B cell (primary cell): ENCODE data around the gene TMEM79. TPM values are rescaled to one million over a fixed set of nuclear protein-coding genes. Genes with fewer than 3 reads are reported as not detected.

Experiments used
- ATAC-seq: fragments of 200-7000 bp; cut with Tn5 transposase; one replicate; pipeline ENCODE4 v1.10.0; 2021; ENCODE audit warnings: low read depth, mild to moderate bottlenecking, moderate number of reproducible peaks, moderate library complexity
- CTCF ChIA-PET: fragments of 350-600 bp; sonication (Branson Sonifier 250); formaldehyde crosslinking; loops from one replicate; lab custom pipeline; 2021; ENCODE audit warnings: antibody characterized with exemption, inconsistent platforms; lab: Charles Lee
- POLR2A ChIA-PET: fragments of 350-600 bp; sonication (Branson Sonifier 250); formaldehyde crosslinking; loops from one replicate; lab custom pipeline; 2021; ENCODE audit warnings: antibody characterized with exemption; lab: Charles Lee
- DNase-seq: peaks from one replicate; pipeline ENCODE4 v3.0.0; 2013
- H2AFZ ChIP-seq: 2 replicates; pipeline ENCODE4 v1.6.1; 2012; ENCODE audit warnings: mild to moderate bottlenecking, low read depth, low read length; ENCODE audit not compliant: insufficient read depth, poor library complexity, severe bottlenecking
- H3K27ac ChIP-seq, 2 donors: 1 replicate in 1 of 2; 2 replicates in 1 of 2; pipeline ENCODE4 v1.5.1; 2012 to 2013; ENCODE audit warnings: low read length in 2 of 2, mild to moderate bottlenecking in 2 of 2, moderate library complexity in 1 of 2
- H3K27me3 ChIP-seq, 4 experiments: fragments of 200-600 bp in 1 of 4; sonication (generic) in 1 of 4; replicated peaks in 1 of 4; 1 replicate in 2 of 4; 2 replicates in 2 of 4; pipeline versions ENCODE4 v1.6.1 to v1.7.0; 2013 to 2016; ENCODE audit warnings: low read length in 3 of 4, mild to moderate bottlenecking in 2 of 4, mixed read lengths in 1 of 4, moderate library complexity in 1 of 4; ENCODE audit not compliant: insufficient read depth in 4 of 4, control insufficient read depth in 3 of 4; ENCODE audit errors: control extremely low read depth in 1 of 4
- H3K36me3 ChIP-seq, 2 experiments: replicated peaks in 1 of 2; 1 replicate in 1 of 2; 2 replicates in 1 of 2; pipeline versions ENCODE4 v1.6.1 to v1.7.1; 2013; ENCODE audit warnings: low read length in 1 of 2; ENCODE audit not compliant: insufficient read depth in 2 of 2, control insufficient read depth in 1 of 2; ENCODE audit errors: control extremely low read depth in 1 of 2, extremely low read depth in 1 of 2
- H3K4me1 ChIP-seq, 2 donors: fragments of 200-600 bp in 1 of 2; sonication (generic) in 1 of 2; 1 replicate in 1 of 2; 2 replicates in 1 of 2; pipeline versions ENCODE4 v1.5.1 to v1.6.1; 2013 to 2017; ENCODE audit warnings: low read length in 2 of 2; ENCODE audit not compliant: control insufficient read depth in 2 of 2, insufficient read depth in 2 of 2
- H3K4me2 ChIP-seq: replicated peaks from 2 replicates; pipeline ENCODE3; 2012; ENCODE audit warnings: mild to moderate bottlenecking, low read depth, low read length; ENCODE audit not compliant: poor library complexity, severe bottlenecking
- H3K4me3 ChIP-seq, 5 experiments: fragments of 200-600 bp in 1 of 5; sonication (generic) in 1 of 5; 1 replicate in 3 of 5; 2 replicates in 2 of 5; pipeline versions ENCODE4 v1.5.1 to v1.7.0; 2011 to 2016; ENCODE audit warnings: low read length in 4 of 5, mild to moderate bottlenecking in 4 of 5, low read depth in 2 of 5, control low read depth in 1 of 5, moderate library complexity in 1 of 5; ENCODE audit not compliant: insufficient read depth in 1 of 5; ENCODE audit errors: control extremely low read depth in 1 of 5, extremely low read depth in 1 of 5
- H3K79me2 ChIP-seq: fragments of 200-600 bp; sonication (generic); one replicate; pipeline ENCODE4 v1.6.0; 2016; ENCODE audit warnings: low read length; ENCODE audit not compliant: control insufficient read depth, insufficient read depth
- H3K9ac ChIP-seq: fragments of 200-600 bp; sonication (generic); 2 replicates; pipeline ENCODE4 v1.6.1; 2017; ENCODE audit warnings: mild to moderate bottlenecking, low read length, moderate library complexity
- H3K9me3 ChIP-seq, 3 donors: one replicate each; pipeline versions ENCODE4 v1.6.1 to v1.7.1; 2013; ENCODE audit warnings: low read length in 2 of 3; ENCODE audit not compliant: control insufficient read depth in 2 of 3, insufficient read depth in 1 of 3; ENCODE audit errors: control extremely low read depth in 1 of 3
- H4K20me1 ChIP-seq: 2 replicates; pipeline ENCODE4 v1.6.0; 2012; ENCODE audit warnings: mild to moderate bottlenecking, low read length; ENCODE audit not compliant: insufficient read depth, control insufficient read depth, poor library complexity, severe bottlenecking
- H3K27ac Mint-ChIP-seq: one replicate; pipeline ENCODE4 v1.8.0; 2021; ENCODE audit warnings: mixed read lengths
- H3K27me3 Mint-ChIP-seq: one replicate; pipeline ENCODE4 v1.8.0; 2021; ENCODE audit warnings: mixed read lengths
- H3K4me1 Mint-ChIP-seq: one replicate; pipeline ENCODE4 v1.8.0; 2021; ENCODE audit warnings: mixed read lengths
- H3K4me3 Mint-ChIP-seq: one replicate; pipeline ENCODE4 v1.8.0; 2021; ENCODE audit warnings: mixed read lengths
- H3K9me3 Mint-ChIP-seq: one replicate; pipeline ENCODE4 v1.8.0; 2022; ENCODE audit warnings: mixed read lengths; ENCODE audit not compliant: insufficient read depth
- EZH2 ChIP-seq: IDR thresholded peaks from 2 replicates; pipeline ENCODE4 v1.6.1; 2012; ENCODE audit warnings: borderline replicate concordance, low read depth, mild to moderate bottlenecking, moderate library complexity, low read length; ENCODE audit not compliant: insufficient read depth, poor library complexity, severe bottlenecking
- WGBS: methylation state at CpG from one replicate; pipeline ENCODE4 v1.1.5; 2013; ENCODE audit warnings: missing lambda C conversion rate; ENCODE audit not compliant: insufficient coverage; 5-methylcytosine and 5-hydroxymethylcytosine counted together
- intact Hi-C: fragments of 100-400 bp; cut with micrococcal nuclease; formaldehyde crosslinking; loops from one replicate; pipeline ENCODE4 v1.10.0; 2022
- polyA plus RNA-seq: library from polyadenylated mRNA; depleted of rRNA; stranded (reverse); fragments of >200 nt; gene quantifications from 2 replicates; pipeline ENCODE4 v1.2.3, GENCODE V29; 2012
- total RNA-seq, 2 donors: library from RNA; stranded (reverse); fragments of 120-200 nt in 1 of 2; gene quantifications; 1 replicate in 1 of 2; 2 replicates in 1 of 2; pipeline versions ENCODE4 v1.2.3 to v1.2.4, GENCODE V29; 2013 to 2022
- TF ChIP-seq, protein P1 (sequence below): fragments of 200-600 bp; IDR thresholded peaks from one replicate; pipeline ENCODE4 v1.8.0; 2022; ENCODE audit warnings: antibody characterized with exemption, mild to moderate bottlenecking

The TMEM79 gene
- total and polyA plus RNA-seq, 2 donors (not counting 1 experiment from before 2014, with no cell fraction given) = 11.5 to 19.1 TPM

DNA sequence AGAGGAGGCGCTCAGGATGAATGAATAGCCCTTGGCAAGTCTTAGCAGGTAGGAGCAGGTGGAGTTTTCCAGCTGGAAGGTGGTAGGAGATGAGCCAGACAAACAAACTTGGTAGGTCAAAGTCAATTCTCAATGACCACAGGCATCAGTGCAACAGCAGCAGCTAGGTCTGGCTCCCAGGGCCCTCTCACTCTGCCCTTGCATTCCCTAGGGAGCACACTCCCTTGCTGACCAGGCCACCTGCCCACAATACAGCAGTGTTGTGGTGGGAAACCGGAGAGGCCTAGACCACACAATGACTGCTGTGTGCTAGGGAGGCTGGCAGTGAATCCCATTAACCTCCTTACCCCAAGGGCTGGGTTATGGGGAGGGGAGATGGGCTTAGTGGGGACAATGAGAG lies 23.2 kb upstream of the TMEM79 start:
- ChIA-PET CTCF (no interaction called here), POLR2A (interaction anchor here (0.6 kb wide), 1 partner anchor 36 kb away, joined by 3 read pairs; no protein-coding TSS in a partner anchor)
- Histone ChIP-seq H3K4me1 (no peaks in the 10 kb centered on the region), H3K79me2 (no peaks in the 10 kb centered on the region), H2AFZ (no peak overlapping the region), H3K27ac (no peak overlapping the region), H3K27me3 (no peaks in the 10 kb centered on the region), H4K20me1 (no peaks in the 10 kb centered on the region), H3K4me3 (no peak overlapping the region), H3K9ac (no peak overlapping the region), H3K9me3 (no peaks in the 10 kb centered on the region), H3K36me3 (peaks cover 8 to 81% of the 10 kb centered on the region in 2 experiments), H3K4me2 (no peak overlapping the region)
- TF ChIP-seq EZH2 = no peak
- TF ChIP-seq, protein P1, sequence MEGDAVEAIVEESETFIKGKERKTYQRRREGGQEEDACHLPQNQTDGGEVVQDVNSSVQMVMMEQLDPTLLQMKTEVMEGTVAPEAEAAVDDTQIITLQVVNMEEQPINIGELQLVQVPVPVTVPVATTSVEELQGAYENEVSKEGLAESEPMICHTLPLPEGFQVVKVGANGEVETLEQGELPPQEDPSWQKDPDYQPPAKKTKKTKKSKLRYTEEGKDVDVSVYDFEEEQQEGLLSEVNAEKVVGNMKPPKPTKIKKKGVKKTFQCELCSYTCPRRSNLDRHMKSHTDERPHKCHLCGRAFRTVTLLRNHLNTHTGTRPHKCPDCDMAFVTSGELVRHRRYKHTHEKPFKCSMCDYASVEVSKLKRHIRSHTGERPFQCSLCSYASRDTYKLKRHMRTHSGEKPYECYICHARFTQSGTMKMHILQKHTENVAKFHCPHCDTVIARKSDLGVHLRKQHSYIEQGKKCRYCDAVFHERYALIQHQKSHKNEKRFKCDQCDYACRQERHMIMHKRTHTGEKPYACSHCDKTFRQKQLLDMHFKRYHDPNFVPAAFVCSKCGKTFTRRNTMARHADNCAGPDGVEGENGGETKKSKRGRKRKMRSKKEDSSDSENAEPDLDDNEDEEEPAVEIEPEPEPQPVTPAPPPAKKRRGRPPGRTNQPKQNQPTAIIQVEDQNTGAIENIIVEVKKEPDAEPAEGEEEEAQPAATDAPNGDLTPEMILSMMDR = no peak
- Mint-ChIP-seq H3K4me3 (no peak overlapping the region), H3K9me3 (no peaks in the 10 kb centered on the region), H3K27me3 (no peaks in the 10 kb centered on the region), H3K27ac (no peak overlapping the region), H3K4me1 (no peaks in the 10 kb centered on the region)
- 100% methylated on average over 1 of the region's 2 CpGs for WGBS
- DNase-seq = no peak
- intact Hi-C loops = no loop called here
- ATAC-seq = no peak

GRCh38 chr1:156262461-156263287 lies 21.5 kb upstream of the TMEM79 start:
- H4K20me1 ChIP-seq = no peaks in the 10 kb centered on the region
- no peaks in the 10 kb centered on the region for H3K9me3 ChIP-seq
- no peak overlapping the region for H3K27ac ChIP-seq
- H3K79me2 ChIP-seq = no peaks in the 10 kb centered on the region
- intact Hi-C loops = no loop called here
- ChIA-PET CTCF (no interaction called here), POLR2A (no interaction called here)
- H3K9ac ChIP-seq = no peak overlapping the region
- no peak overlapping the region for H2AFZ ChIP-seq
- H3K4me3 ChIP-seq = no peak overlapping the region
- Mint-ChIP-seq H3K4me3 (no peak overlapping the region), H3K9me3 (no peaks in the 10 kb centered on the region), H3K27me3 (no peaks in the 10 kb centered on the region), H3K4me1 (no peaks in the 10 kb centered on the region), H3K27ac (no peak overlapping the region)
- ATAC-seq (no peak), DNase-seq (no peak)
- H3K36me3 ChIP-seq = peaks cover 18 to 83% of the 10 kb centered on the region in 2 experiments
- H3K27me3 ChIP-seq = no peaks in the 10 kb centered on the region
- no peaks in the 10 kb centered on the region for H3K4me1 ChIP-seq
- TF ChIP-seq EZH2 = no peak
- TF ChIP-seq, protein P1 = no peak
- WGBS = 94% methylated on average over 7 of the region's 9 CpGs
- H3K4me2 ChIP-seq = no peak overlapping the region
